IMR-90 (cell line): Measurements from ENCODE around the gene NUDT1.

Source experiments
- CHD1 ChIP-seq: IDR thresholded peaks from 2 replicates; pipeline ENCODE4 v1.6.1; 2012; ENCODE audit warnings: low read depth, low read length, improper control_type of control experiment
- CTCF ChIP-seq: conservative IDR thresholded peaks from 2 replicates; pipeline ENCODE4 v1.5.1; 2012; ENCODE audit warnings: mild to moderate bottlenecking, low read depth, low read length, improper control_type of control experiment
- MAZ ChIP-seq: IDR thresholded peaks from 2 replicates; pipeline ENCODE4 v1.6.1; 2012; ENCODE audit warnings: low read depth, mild to moderate bottlenecking, low read length, improper control_type of control experiment, moderate library complexity, borderline replicate concordance
- MXI1 ChIP-seq: IDR thresholded peaks from 2 replicates; pipeline ENCODE4 v1.6.1; 2012; ENCODE audit warnings: low read depth, mild to moderate bottlenecking, low read length, moderate library complexity, borderline replicate concordance
- POLR2A ChIP-seq: IDR thresholded peaks from 2 replicates; pipeline ENCODE4 v1.6.1; 2012; ENCODE audit warnings: mild to moderate bottlenecking, low read depth, low read length
- RAD21 ChIP-seq: IDR thresholded peaks from 2 replicates; pipeline ENCODE4 v1.6.1; 2012; ENCODE audit warnings: low read length, improper control_type of control experiment
- RFX5 ChIP-seq: IDR thresholded peaks from 2 replicates; pipeline ENCODE4 v1.8.0; 2012; ENCODE audit warnings: low read depth, mild to moderate bottlenecking, low read length, moderate library complexity
- USF2 ChIP-seq: fragments of 150-350 bp; IDR thresholded peaks from 2 replicates; pipeline ENCODE4 v1.6.1; 2017; ENCODE audit warnings: mild to moderate bottlenecking, antibody characterized with exemption, low read length, low read depth

GRCh38 chr7:2210551-2211258 is 31.3 kb upstream of the NUDT1 start:
- no peak for TF ChIP-seq USF2
- no peak for TF ChIP-seq RAD21
- no peak for TF ChIP-seq POLR2A
- no peak for TF ChIP-seq CTCF
- TF ChIP-seq MAZ: no peak
- TF ChIP-seq RFX5: no peak
- no peak for TF ChIP-seq CHD1
- no peak for TF ChIP-seq MXI1
